Measurements from ENCODE around the gene ASPSCR1. TPM values are rescaled to one million over a fixed set of nuclear protein-coding genes. Genes with fewer than 3 reads are reported as not detected.

The ASPSCR1 gene
- total and polyA plus RNA-seq, 2 donors from 2014 or later = 35.2 to 57.5 TPM

DNA sequence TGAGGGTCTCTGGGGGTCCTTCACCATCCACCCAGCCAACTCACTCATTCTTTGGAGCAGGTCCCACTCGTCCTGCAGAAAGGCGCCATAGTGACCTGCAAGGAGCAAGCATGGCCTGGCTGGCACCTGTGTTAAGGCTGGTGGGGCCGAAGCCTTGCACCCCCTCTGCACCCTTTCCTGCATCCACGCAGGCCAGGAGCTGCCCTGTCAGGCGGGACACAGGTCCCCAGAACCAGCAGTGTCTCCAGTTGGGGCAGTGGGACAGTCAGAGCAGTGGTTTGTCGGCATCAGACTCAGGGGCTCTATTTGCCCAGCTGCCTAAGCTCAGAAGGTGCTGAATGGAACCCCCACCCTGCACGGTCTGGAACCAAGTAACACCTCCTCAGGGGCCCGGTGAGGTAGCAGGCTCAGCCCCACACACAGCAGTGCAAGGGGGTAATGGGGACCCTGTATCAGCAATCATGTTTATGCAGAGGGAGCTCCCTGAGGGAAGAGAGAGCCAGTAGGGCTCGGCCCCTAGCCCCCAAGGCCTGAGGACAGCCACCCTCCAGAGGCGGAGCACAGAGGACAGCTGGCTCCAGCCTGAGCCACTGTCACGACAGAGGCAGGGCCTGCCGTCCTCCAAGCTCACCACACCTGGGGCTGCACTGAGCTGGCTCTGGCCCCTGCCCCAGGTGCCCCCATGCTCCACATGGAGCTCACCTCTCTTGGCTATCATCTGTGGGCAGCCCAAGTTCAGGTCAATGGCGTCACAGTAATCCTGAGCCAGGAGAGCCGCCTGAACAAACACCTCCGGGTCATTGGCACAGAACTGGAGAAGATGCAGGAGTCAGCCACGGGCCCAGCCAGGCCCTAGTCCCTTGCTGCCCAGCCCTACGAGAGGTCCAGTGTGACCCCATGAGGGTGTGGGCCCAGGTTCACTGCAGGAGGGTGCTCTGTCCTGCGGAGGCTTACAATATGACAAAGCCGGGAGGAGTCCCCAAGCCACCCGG is 86.3 kb downstream of the ASPSCR1 start:
- Histone ChIP-seq H3K9ac (ENCODE audit: low read length in 3 of 3) (peak overlapping the region in 1 of 3 donors; percentile 75), H3K27me3 (ENCODE audit: control insufficient read depth, insufficient read depth, low read length) (no peaks in the 10 kb centered on the region), H3K4me3 (ENCODE audit: low read length in 3 of 3) (no peak overlapping the region), H3K36me3 (ENCODE audit: control insufficient read depth in 2 of 3, insufficient read depth in 3 of 3, low read length in 3 of 3) (peaks cover 0 to 21% (median 4%) of the 10 kb centered on the region in 3 donors), H3K4me1 (ENCODE audit: control insufficient read depth in 2 of 3, insufficient read depth in 2 of 3, low read depth in 1 of 3, low read length in 3 of 3) (peaks cover 0 to 18% (median 11%) of the 10 kb centered on the region in 3 donors), H3K27ac (ENCODE audit: low read depth in 2 of 2, low read length in 2 of 2) (no peak overlapping the region), H3K9me3 (ENCODE audit: control insufficient read depth in 2 of 3, insufficient read depth in 1 of 3, low read length in 3 of 3) (no peaks in the 10 kb centered on the region)
- no peak for FAIRE-seq
- TF ChIP-seq, protein P1, sequence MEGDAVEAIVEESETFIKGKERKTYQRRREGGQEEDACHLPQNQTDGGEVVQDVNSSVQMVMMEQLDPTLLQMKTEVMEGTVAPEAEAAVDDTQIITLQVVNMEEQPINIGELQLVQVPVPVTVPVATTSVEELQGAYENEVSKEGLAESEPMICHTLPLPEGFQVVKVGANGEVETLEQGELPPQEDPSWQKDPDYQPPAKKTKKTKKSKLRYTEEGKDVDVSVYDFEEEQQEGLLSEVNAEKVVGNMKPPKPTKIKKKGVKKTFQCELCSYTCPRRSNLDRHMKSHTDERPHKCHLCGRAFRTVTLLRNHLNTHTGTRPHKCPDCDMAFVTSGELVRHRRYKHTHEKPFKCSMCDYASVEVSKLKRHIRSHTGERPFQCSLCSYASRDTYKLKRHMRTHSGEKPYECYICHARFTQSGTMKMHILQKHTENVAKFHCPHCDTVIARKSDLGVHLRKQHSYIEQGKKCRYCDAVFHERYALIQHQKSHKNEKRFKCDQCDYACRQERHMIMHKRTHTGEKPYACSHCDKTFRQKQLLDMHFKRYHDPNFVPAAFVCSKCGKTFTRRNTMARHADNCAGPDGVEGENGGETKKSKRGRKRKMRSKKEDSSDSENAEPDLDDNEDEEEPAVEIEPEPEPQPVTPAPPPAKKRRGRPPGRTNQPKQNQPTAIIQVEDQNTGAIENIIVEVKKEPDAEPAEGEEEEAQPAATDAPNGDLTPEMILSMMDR (IDR thresholded peaks at IDR 0.05; ENCODE audit: borderline replicate concordance, extremely low read depth, insufficient read depth) = no peak
- no peak for DNase-seq
- intact Hi-C loops (cut with DNase I) = no loop called here

DNA sequence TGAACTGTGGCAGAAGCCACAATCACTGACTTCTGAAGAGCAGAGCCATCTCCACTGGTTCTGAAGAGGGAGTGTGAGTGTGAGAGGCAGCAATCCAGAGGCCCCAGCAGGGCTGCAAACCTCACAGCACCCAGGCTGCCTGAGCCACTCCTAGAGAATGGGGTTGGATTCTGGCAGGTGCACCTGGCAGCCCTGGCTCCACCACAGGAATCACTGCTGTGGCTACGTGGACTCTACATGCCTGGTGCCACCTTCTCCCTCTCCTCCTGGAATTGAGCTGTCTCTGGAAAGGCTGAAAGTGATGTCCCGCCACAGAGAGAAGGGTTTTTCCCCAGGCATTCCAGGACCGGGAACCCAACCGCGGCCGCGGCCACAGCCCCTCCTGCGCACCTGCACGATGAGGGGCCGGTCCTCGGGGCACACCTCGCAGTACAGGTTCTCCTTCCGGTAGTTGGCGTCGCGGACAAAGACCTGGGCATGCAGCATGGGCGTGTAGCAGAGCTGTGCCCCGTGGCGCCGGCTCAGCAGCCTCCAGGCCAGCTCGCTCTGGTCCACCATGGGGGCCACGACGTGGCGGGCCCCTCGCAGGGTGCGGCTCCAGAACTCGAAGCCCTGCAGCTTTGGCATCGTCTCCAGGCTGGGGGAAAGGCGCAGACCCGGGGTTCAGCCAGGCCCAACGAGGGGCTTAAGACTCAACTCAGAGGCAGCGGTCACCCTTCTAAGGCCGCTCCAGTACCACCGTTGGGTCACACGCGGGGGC is 87.2 kb downstream of the ASPSCR1 start:
- FAIRE-seq (no peak), DNase-seq (no peak)
- Histone ChIP-seq H3K27ac (ENCODE audit: low read depth in 2 of 2, low read length in 2 of 2) (no peak overlapping the region), H3K4me3 (ENCODE audit: low read length in 3 of 3) (peak overlapping the region; percentile 30 to 65 (median 56)), H3K27me3 (ENCODE audit: control insufficient read depth, insufficient read depth, low read length) (no peaks in the 10 kb centered on the region), H3K9me3 (ENCODE audit: control insufficient read depth in 2 of 3, insufficient read depth in 1 of 3, low read length in 3 of 3) (no peaks in the 10 kb centered on the region), H3K9ac (ENCODE audit: low read length in 3 of 3) (peak overlapping the region in 2 of 3 donors; percentile 75 to 77), H3K36me3 (ENCODE audit: control insufficient read depth in 2 of 3, insufficient read depth in 3 of 3, low read length in 3 of 3) (peaks cover 0 to 18% (median 4%) of the 10 kb centered on the region in 3 donors), H3K4me1 (ENCODE audit: control insufficient read depth in 2 of 3, insufficient read depth in 2 of 3, low read depth in 1 of 3, low read length in 3 of 3) (peaks cover 0 to 18% (median 11%) of the 10 kb centered on the region in 3 donors)
- intact Hi-C loops (cut with DNase I) = no loop called here
- TF ChIP-seq, protein P1 (IDR thresholded peaks at IDR 0.05; ENCODE audit: borderline replicate concordance, extremely low read depth, insufficient read depth) = no peak

DNA sequence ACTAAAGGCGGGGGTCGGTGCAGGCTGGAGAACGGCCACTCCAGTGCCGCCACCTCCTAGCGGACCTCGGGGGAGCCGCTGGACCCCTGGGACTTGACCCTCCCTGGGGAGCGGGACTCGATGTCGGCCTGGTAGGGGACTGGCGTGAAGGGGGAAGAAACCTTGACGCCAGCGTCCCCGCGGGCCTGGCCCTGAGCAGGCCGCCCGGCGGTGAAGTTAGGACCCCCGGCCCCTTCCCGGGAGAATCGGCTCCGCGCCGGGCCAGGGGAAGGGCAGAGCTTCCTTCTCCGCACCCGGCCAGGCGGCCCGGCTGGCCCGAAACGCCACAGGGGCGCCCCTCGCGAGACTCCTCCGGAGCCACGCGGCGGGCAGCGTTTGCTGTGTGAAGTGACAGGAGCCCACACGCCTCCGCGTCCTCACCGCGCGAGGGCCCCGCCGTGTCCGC is 87.8 kb downstream of the ASPSCR1 start:
- peak overlapping the region in 2 of 3 donors; percentile 75 to 77 for H3K9ac ChIP-seq (ENCODE audit: low read length in 3 of 3)

More for the DNA sequence above, 87.8 kb downstream of the ASPSCR1 start:
- Histone ChIP-seq H3K27me3 (ENCODE audit: control insufficient read depth, insufficient read depth, low read length) (no peaks in the 10 kb centered on the region), H3K4me3 (ENCODE audit: low read length in 3 of 3) (peak overlapping the region; percentile 30 to 65 (median 56)), H3K36me3 (ENCODE audit: control insufficient read depth in 2 of 3, insufficient read depth in 3 of 3, low read length in 3 of 3) (peaks cover 0 to 18% (median 4%) of the 10 kb centered on the region in 3 donors), H3K9me3 (ENCODE audit: control insufficient read depth in 2 of 3, insufficient read depth in 1 of 3, low read length in 3 of 3) (no peaks in the 10 kb centered on the region), H3K27ac (ENCODE audit: low read depth in 2 of 2, low read length in 2 of 2) (no peak overlapping the region), H3K4me1 (ENCODE audit: control insufficient read depth in 2 of 3, insufficient read depth in 2 of 3, low read depth in 1 of 3, low read length in 3 of 3) (peaks cover 0 to 18% (median 11%) of the 10 kb centered on the region in 3 donors)
- intact Hi-C loops (cut with DNase I) = no loop called here
- DNase-seq (peak in 1 of 5 donors; percentile 32), FAIRE-seq (no peak)
- TF ChIP-seq, protein P1 (IDR thresholded peaks at IDR 0.05; ENCODE audit: borderline replicate concordance, extremely low read depth, insufficient read depth) = no peak

All from kidney (tissue), 14 donors.